Effector memory CD8-positive, alpha-beta T cell (primary cell): ENCODE measurements around the gene PCDHB12.
"Not testable (repeated sequence)": the region's sequence is repeated elsewhere in the genome, so short reads cannot be mapped to it uniquely, and the experiment has no call there.

Experiments
- ATAC-seq: fragments of 150-1000 bp; cut with Tn5 transposase; replicated peaks from 2 replicates; pipeline ENCODE4 v1.10.0; 2021; ENCODE audit warnings: mild to moderate bottlenecking, moderate library complexity
- DNase-seq, 3 experiments: peaks; one replicate each; pipeline ENCODE4 v3.0.0; 2021
- H3K27ac Mint-ChIP-seq, 2 donors: one replicate each; pipeline ENCODE4 v1.8.0; 2022; ENCODE audit warnings: mild to moderate bottlenecking in 2 of 2, mixed read lengths in 2 of 2, moderate library complexity in 2 of 2
- H3K27me3 Mint-ChIP-seq, 2 donors: one replicate each; pipeline ENCODE4 v1.8.0; 2022; ENCODE audit warnings: mixed read lengths in 2 of 2
- H3K36me3 Mint-ChIP-seq: one replicate; pipeline ENCODE4 v1.8.0; 2022; ENCODE audit warnings: mild to moderate bottlenecking, moderate library complexity, mixed read lengths; ENCODE audit not compliant: insufficient read depth
- H3K4me1 Mint-ChIP-seq, 2 donors: one replicate each; pipeline ENCODE4 v1.8.0; 2022; ENCODE audit warnings: low read depth in 2 of 2, mixed read lengths in 2 of 2
- H3K4me3 Mint-ChIP-seq, 2 donors: one replicate each; pipeline ENCODE4 v1.8.0; 2022; ENCODE audit warnings: mild to moderate bottlenecking in 2 of 2, mixed read lengths in 2 of 2, moderate library complexity in 2 of 2
- H3K9me3 Mint-ChIP-seq, 2 donors: one replicate each; pipeline ENCODE4 v1.8.0; 2022; ENCODE audit warnings: mixed read lengths in 2 of 2

Gene PCDHB12

DNA sequence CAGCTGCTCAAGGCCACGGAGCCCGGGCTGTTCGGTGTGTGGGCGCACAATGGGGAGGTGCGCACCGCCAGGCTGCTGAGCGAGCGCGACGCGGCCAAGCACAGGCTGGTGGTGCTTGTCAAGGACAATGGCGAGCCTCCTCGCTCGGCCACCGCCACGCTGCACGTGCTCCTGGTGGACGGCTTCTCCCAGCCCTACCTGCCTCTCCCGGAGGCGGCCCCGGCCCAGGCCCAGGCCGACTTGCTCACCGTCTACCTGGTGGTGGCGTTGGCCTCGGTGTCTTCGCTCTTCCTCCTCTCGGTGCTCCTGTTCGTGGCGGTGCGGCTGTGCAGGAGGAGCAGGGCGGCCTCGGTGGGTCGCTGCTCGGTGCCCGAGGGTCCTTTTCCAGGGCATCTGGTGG lies 19.4 kb upstream of the PCDHB12 start:
- H3K4me1 Mint-ChIP-seq: peaks cover 10 to 11% of the 10 kb centered on the region in 2 donors
- peaks cover 48 to 76% of the 10 kb centered on the region in 2 donors for H3K27me3 Mint-ChIP-seq
- H3K9me3 Mint-ChIP-seq, H3K27ac Mint-ChIP-seq, H3K36me3 Mint-ChIP-seq, DNase-seq, H3K4me3 Mint-ChIP-seq, ATAC-seq: not testable (repeated sequence)

DNA sequence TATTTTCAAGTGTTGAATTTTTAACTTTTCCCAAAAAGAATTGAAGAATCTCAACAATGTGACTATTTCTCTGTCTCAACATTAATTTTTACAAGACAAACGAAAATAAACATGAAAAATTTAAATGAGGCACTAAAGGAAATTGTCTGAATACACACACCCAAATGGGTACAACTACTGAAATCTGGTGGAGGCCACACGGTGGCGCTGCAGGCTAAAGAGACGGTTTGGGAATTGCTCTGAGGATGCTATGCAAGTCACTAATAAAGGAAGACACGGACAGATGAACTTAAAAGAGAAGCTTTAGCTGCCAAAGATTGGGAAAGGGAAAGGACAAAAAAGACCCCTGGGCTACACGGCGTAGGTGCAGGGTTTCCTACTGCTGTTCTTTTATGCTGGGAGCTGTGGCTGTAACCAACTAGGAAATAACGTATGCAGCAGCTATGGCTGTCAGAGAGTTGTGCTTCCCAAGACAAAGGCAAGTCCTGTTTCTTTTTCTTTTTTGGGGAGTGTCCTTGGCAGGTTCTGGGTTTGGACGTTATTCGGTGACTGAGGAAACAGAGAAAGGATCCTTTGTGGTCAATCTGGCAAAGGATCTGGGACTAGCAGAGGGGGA lies 16.3 kb upstream of the PCDHB12 start, which contains the start of gene PCDHB10:
Gene PCDHB10 (plus strand): TSS at position 244 of the 616 bp plus-strand sequence. CDS start 200 bp downstream, at position 444.
- DNase-seq (no peak), ATAC-seq (no peak)
- Mint-ChIP-seq H3K36me3 (peaks cover 2% of the 10 kb centered on the region), H3K4me1 (peaks cover 5 to 6% of the 10 kb centered on the region in 2 donors), H3K9me3 (no peaks in the 10 kb centered on the region), H3K27me3 (peaks cover 46 to 61% of the 10 kb centered on the region in 2 donors), H3K4me3 (no peak within 1 kb of the TSS), H3K27ac (no peak within 1 kb of the TSS)

DNA sequence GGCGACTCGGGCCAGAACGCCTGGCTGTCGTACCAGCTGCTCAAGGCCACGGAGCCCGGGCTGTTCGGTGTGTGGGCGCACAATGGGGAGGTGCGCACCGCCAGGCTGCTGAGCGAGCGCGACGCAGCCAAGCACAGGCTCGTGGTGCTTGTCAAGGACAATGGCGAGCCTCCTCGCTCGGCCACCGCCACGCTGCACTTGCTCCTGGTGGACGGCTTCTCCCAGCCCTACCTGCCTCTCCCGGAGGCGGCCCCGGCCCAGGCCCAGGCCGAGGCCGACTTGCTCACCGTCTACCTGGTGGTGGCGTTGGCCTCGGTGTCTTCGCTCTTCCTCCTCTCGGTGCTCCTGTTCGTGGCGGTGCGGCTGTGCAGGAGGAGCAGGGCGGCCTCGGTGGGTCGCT lies 14.2 kb upstream of the PCDHB12 start:
- not testable (repeated sequence) for H3K27ac Mint-ChIP-seq, ATAC-seq, H3K36me3 Mint-ChIP-seq, H3K9me3 Mint-ChIP-seq, H3K4me3 Mint-ChIP-seq, H3K4me1 Mint-ChIP-seq, DNase-seq
- peaks cover 51 to 67% of the 10 kb centered on the region in 2 donors for H3K27me3 Mint-ChIP-seq

DNA sequence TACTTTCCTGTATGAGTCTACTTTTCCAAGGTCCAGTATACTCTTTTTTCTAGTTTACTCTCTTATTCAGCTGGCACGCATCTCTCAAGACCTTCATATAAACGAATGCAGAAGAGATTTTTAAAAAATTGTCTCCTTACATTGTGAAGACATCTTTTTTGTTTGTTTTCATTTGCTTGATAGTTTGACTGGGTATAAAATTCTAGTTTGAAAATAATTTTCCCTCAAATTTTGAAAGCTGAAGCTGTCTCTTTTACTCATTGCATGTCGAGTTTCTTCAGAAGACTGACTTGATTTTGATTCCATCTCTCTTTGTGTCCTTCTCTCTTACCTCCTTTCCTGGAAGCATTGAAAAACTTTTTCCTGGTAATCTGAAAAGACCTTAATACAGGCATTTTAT lies 12.2 kb upstream of the PCDHB12 start:
- peaks cover 2% of the 10 kb centered on the region for H3K36me3 Mint-ChIP-seq

DNA sequence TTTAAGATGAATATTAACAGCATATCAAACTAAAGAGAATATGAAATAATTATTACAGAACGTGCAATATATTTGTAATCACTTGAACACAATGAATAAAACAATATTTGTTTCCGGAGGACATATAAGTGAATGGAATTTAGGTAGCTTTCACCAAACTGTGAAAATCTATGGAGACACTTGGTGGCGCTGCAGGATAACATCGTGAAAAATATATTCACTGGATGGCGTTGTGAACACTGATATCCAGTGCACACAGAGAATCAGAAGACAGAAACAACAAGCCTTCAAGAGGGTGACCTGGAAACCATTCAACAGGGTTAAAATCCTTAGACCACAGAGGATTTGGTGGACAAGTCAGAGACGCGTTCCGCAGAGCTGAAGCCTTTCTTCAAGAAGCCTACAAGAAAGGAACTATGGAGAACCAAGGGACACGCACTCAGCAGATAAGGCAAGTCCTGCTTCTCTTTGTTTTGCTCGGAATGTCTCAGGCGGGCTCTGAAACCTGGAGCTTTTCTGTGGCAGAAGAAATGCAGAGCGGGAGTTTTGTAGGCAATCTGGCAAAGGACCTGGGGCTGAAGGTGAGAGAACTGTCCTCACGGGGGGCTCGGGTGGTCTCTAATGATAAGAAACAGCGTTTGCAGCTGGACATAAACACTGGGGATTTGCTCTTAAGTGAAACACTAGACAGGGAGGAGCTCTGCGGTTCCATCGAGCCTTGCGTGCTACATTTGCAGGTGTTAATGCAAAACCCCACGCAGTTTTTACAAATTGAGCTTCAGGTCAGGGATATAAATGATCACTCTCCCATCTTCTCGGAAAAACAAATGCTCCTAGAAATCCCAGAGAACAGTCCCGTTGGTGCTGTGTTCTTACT lies 8.9 kb upstream of the PCDHB12 start, which contains the start of gene PCDHB11:
Gene PCDHB11 (plus strand): TSS at position 269 of the 877 bp plus-strand sequence. CDS start 148 bp downstream, at position 417.
- H3K36me3 Mint-ChIP-seq: peaks cover 3% of the 10 kb centered on the region
- no peak for DNase-seq
- ATAC-seq: no peak
- H3K27me3 Mint-ChIP-seq: peaks cover 41 to 56% of the 10 kb centered on the region in 2 donors
- no peak within 1 kb of the TSS for H3K27ac Mint-ChIP-seq
- no peaks in the 10 kb centered on the region for H3K9me3 Mint-ChIP-seq
- H3K4me3 Mint-ChIP-seq: no peak within 1 kb of the TSS
- H3K4me1 Mint-ChIP-seq: no peaks in the 10 kb centered on the region

More for the DNA sequence above, 12.2 kb upstream of the PCDHB12 start:
- ATAC-seq (no peak), DNase-seq (no peak)
- no peaks in the 10 kb centered on the region for H3K9me3 Mint-ChIP-seq
- H3K4me1 Mint-ChIP-seq: peaks cover 2 to 3% of the 10 kb centered on the region in 2 donors
- peaks cover 46 to 69% of the 10 kb centered on the region in 2 donors for H3K27me3 Mint-ChIP-seq
- no peak overlapping the region for H3K27ac Mint-ChIP-seq
- H3K4me3 Mint-ChIP-seq: no peak overlapping the region

DNA sequence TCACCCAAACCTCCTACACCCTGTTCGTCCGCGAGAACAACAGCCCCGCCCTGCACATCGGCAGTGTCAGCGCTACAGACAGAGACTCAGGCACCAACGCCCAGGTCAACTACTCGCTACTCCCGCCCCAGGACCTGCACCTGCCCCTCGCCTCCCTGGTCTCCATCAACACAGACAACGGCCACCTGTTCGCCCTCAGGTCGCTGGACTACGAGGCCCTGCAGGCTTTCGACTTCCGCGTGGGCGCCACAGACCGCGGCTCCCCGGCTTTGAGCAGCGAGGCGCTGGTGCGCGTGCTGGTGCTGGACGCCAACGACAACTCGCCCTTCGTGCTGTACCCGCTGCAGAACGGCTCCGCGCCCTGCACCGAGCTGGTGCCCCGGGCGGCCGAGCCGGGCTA lies 7.4 kb upstream of the PCDHB12 start:
- H3K4me1 Mint-ChIP-seq, H3K4me3 Mint-ChIP-seq, ATAC-seq, H3K36me3 Mint-ChIP-seq, H3K9me3 Mint-ChIP-seq, H3K27ac Mint-ChIP-seq, DNase-seq: not testable (repeated sequence)
- H3K27me3 Mint-ChIP-seq: peaks cover 53 to 69% of the 10 kb centered on the region in 2 donors

DNA sequence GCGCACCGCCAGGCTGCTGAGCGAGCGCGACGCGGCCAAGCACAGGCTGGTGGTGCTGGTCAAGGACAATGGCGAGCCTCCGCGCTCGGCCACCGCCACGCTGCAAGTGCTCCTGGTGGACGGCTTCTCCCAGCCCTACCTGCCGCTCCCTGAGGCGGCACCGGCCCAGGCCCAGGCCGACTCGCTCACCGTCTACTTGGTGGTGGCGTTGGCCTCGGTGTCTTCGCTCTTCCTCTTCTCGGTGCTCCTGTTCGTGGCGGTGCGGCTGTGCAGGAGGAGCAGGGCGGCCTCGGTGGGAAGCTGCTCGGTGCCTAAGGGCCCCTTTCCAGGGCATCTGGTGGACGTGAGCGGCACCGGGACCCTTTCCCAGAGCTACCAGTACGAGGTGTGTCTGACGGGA lies 6.9 kb upstream of the PCDHB12 start:
- H3K4me3 Mint-ChIP-seq, H3K36me3 Mint-ChIP-seq, DNase-seq, H3K27ac Mint-ChIP-seq, H3K9me3 Mint-ChIP-seq, H3K4me1 Mint-ChIP-seq, ATAC-seq: not testable (repeated sequence)
- H3K27me3 Mint-ChIP-seq: peaks cover 54 to 69% of the 10 kb centered on the region in 2 donors

DNA sequence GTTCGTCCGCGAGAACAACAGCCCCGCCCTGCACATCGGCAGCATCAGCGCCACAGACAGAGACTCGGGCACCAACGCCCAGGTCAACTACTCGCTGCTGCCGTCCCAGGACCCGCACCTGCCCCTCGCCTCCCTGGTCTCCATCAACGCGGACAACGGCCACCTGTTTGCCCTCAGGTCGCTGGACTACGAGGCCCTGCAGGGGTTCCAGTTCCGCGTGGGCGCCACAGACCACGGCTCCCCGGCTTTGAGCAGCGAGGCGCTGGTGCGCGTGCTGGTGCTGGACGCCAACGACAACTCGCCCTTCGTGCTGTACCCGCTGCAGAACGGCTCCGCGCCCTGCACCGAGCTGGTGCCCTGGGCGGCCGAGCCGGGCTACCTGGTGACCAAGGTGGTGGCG lies 1.8 kb downstream of the PCDHB12 start:
- not testable (repeated sequence) for ATAC-seq, H3K9me3 Mint-ChIP-seq, H3K4me3 Mint-ChIP-seq, DNase-seq, H3K4me1 Mint-ChIP-seq, H3K27ac Mint-ChIP-seq, H3K36me3 Mint-ChIP-seq
- peaks cover 55 to 75% of the 10 kb centered on the region in 2 donors for H3K27me3 Mint-ChIP-seq

DNA sequence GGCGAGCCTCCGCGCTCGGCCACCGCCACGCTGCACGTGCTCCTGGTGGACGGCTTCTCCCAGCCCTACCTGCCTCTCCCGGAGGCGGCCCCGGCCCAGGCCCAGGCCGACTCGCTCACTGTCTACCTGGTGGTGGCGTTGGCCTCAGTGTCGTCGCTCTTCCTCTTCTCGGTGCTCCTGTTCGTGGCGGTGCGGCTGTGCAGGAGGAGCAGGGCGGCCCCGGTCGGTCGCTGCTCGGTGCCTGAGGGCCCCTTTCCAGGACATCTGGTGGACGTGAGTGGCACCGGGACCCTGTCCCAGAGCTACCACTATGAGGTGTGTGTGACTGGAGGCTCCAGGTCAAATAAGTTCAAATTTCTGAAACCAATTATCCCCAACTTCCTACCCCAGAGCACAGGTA lies 2.3 kb downstream of the PCDHB12 start:
- not testable (repeated sequence) for H3K27ac Mint-ChIP-seq, H3K36me3 Mint-ChIP-seq, H3K9me3 Mint-ChIP-seq, DNase-seq, H3K4me1 Mint-ChIP-seq, ATAC-seq, H3K4me3 Mint-ChIP-seq
- peaks cover 52 to 69% of the 10 kb centered on the region in 2 donors for H3K27me3 Mint-ChIP-seq

DNA sequence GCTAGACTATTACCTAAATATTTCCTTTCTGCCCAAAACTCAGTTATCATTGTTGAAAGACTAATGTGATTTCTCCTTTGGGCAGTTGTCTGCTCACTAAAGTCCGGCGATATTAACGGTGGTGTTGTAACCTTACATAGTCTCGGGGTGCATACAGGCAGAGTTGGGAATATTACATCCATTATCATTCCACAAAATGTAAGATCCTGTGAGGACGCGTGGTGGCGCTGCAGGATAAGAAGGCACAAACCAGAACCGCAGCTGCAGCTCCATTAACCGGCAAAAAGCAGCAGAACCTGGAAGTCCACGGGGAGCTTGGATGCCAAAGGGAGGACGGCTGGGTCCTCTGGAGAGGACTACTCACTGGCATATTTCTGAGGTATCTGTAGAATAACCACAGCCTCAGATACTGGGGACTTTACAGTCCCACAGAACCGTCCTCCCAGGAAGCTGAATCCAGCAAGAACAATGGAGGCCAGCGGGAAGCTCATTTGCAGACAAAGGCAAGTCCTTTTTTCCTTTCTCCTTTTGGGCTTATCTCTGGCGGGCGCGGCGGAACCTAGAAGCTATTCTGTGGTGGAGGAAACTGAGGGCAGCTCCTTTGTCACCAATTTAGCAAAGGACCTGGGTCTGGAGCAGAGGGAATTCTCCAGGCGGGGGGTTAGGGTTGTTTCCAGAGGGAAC lies 5.3 kb downstream of the PCDHB12 start, which contains the start of gene PCDHB13:
Gene PCDHB13 (plus strand): TSS at position 264 of the 684 bp plus-strand sequence. CDS start 205 bp downstream, at position 469.
- not testable (repeated sequence) for H3K9me3 Mint-ChIP-seq, H3K4me1 Mint-ChIP-seq
- peaks cover 40 to 41% of the 10 kb centered on the region in 2 donors for H3K27me3 Mint-ChIP-seq

DNA sequence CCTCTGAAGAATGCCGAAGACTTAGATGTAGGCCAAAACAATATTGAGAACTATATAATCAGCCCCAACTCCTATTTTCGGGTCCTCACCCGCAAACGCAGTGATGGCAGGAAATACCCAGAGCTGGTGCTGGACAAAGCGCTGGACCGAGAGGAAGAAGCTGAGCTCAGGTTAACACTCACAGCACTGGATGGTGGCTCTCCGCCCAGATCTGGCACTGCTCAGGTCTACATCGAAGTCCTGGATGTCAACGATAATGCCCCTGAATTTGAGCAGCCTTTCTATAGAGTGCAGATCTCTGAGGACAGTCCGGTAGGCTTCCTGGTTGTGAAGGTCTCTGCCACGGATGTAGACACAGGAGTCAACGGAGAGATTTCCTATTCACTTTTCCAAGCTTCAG lies 6.1 kb downstream of the PCDHB12 start:
- H3K9me3 Mint-ChIP-seq, H3K27ac Mint-ChIP-seq, H3K36me3 Mint-ChIP-seq, H3K4me3 Mint-ChIP-seq, H3K4me1 Mint-ChIP-seq, DNase-seq, ATAC-seq: not testable (repeated sequence)
- H3K27me3 Mint-ChIP-seq: peaks cover 33 to 39% of the 10 kb centered on the region in 2 donors

More for the DNA sequence above, 5.3 kb downstream of the PCDHB12 start, which contains the start of gene PCDHB13:
- ATAC-seq, DNase-seq, H3K27ac Mint-ChIP-seq, H3K36me3 Mint-ChIP-seq: not testable (repeated sequence)
- H3K4me3 Mint-ChIP-seq: peak within 1 kb of the TSS; percentile 22 to 58

DNA sequence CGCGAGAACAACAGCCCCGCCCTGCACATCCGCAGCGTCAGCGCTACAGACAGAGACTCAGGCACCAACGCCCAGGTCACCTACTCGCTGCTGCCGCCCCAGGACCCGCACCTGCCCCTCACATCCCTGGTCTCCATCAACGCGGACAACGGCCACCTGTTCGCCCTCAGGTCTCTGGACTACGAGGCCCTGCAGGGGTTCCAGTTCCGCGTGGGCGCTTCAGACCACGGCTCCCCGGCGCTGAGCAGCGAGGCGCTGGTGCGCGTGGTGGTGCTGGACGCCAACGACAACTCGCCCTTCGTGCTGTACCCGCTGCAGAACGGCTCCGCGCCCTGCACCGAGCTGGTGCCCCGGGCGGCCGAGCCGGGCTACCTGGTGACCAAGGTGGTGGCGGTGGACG lies 7.0 kb downstream of the PCDHB12 start:
- not testable (repeated sequence) for DNase-seq, H3K36me3 Mint-ChIP-seq, H3K27ac Mint-ChIP-seq, H3K4me3 Mint-ChIP-seq, H3K4me1 Mint-ChIP-seq, ATAC-seq, H3K9me3 Mint-ChIP-seq
- H3K27me3 Mint-ChIP-seq: peaks cover 33 to 42% of the 10 kb centered on the region in 2 donors

DNA sequence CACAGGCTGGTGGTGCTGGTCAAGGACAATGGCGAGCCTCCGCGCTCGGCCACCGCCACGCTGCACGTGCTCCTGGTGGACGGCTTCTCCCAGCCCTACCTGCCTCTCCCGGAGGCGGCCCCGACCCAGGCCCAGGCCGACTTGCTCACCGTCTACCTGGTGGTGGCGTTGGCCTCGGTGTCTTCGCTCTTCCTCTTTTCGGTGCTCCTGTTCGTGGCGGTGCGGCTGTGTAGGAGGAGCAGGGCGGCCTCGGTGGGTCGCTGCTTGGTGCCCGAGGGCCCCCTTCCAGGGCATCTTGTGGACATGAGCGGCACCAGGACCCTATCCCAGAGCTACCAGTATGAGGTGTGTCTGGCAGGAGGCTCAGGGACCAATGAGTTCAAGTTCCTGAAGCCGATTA lies 7.5 kb downstream of the PCDHB12 start:
- H3K36me3 Mint-ChIP-seq, H3K4me3 Mint-ChIP-seq, H3K4me1 Mint-ChIP-seq, H3K9me3 Mint-ChIP-seq, ATAC-seq, H3K27ac Mint-ChIP-seq, DNase-seq: not testable (repeated sequence)
- peaks cover 32 to 42% of the 10 kb centered on the region in 2 donors for H3K27me3 Mint-ChIP-seq
